ENCODE data around the gene DBT. TPM values are rescaled to one million over a fixed set of nuclear protein-coding genes. Genes with fewer than 3 reads are reported as not detected.

Gene DBT
- polyA plus RNA-seq, 1 of the 3 experiments (the other 2 are of a cell fraction) = 2.0 TPM

- H3K4me3 ChIP-seq (ENCODE audit: low read depth in 2 of 2, low read length in 1 of 2) = no peak overlapping the region
- H3K9me2 ChIP-seq = no peaks in the 10 kb centered on the region
- CTCF ChIA-PET = interaction anchor here (1.0 kb wide), 1 partner anchor 9 kb away, joined by 3 read pairs; no protein-coding TSS in a partner anchor
- H3K4me1 ChIP-seq (ENCODE audit: control insufficient read depth in 1 of 2, insufficient read depth in 2 of 2, low read depth in 1 of 2, low read length in 1 of 2) = no peaks in the 10 kb centered on the region
- no peak for DNase-seq
- H3K27ac ChIP-seq (ENCODE audit: low read depth in 2 of 2, low read length in 1 of 2) = no peak overlapping the region
- peaks cover under 1% of the 10 kb centered on the region for H3F3A ChIP-seq (replicated peaks; ENCODE audit: insufficient read depth)
- H3K79me2 ChIP-seq (ENCODE audit: insufficient read depth) = no peaks in the 10 kb centered on the region; the same call in 1 of the 2 replicates
- no peaks in the 10 kb centered on the region for H3K27me3 ChIP-seq (ENCODE audit: insufficient read depth)
- H3K36me3 ChIP-seq (replicated peaks in 1 of 2; ENCODE audit: control insufficient read depth in 1 of 2, insufficient read depth in 2 of 2, low read length in 1 of 2) = peaks cover 56 to 80% of the 10 kb centered on the region in 2 experiments
- H3K9ac ChIP-seq = no peak overlapping the region
- POLR2A ChIA-PET = no interaction called here
- H3K9me3 ChIP-seq = no peaks in the 10 kb centered on the region
- WGBS (ENCODE audit: low lambda C conversion rate) = 100% methylated on average over 5 of the region's 5 CpGs
- no peak overlapping the region for H3K4me2 ChIP-seq
- H4K20me1 ChIP-seq (ENCODE audit: insufficient read depth) = no peaks in the 10 kb centered on the region
- no peak overlapping the region for H2AFZ ChIP-seq (ENCODE audit: low read depth)
- TF ChIP-seq ELF1 (IDR thresholded peaks at IDR 0.05) (no peak), FOXJ3 (CRISPR knock-in tag; IDR thresholded peaks at IDR 0.05) (no peak), RXRA (IDR thresholded peaks at IDR 0.05; ENCODE audit: borderline replicate concordance, low read depth) (no peak), USF2 (IDR thresholded peaks at IDR 0.05; ENCODE audit: borderline replicate concordance, low read depth, low read length) (no peak), YY1 (IDR thresholded peaks at IDR 0.05; ENCODE audit: low read depth) (no peak), RFX5 (IDR thresholded peaks at IDR 0.05; ENCODE audit: low read length) (no peak), NRF1 (IDR thresholded peaks at IDR 0.05; ENCODE audit: low read depth, low read length) (no peak), PBX3 (IDR thresholded peaks at IDR 0.05) (no peak), MXI1 (IDR thresholded peaks at IDR 0.05; ENCODE audit: low read depth, low read length) (no peak), USF1 (IDR thresholded peaks at IDR 0.05; ENCODE audit: borderline replicate concordance, low read depth) (no peak), EZH2phosphoT487 (IDR thresholded peaks at IDR 0.05; ENCODE audit: borderline replicate concordance, low read depth) (no peak), REST (IDR thresholded peaks at IDR 0.05; ENCODE audit: low read depth, low read length) (no peak), RCOR1 (IDR thresholded peaks at IDR 0.05; ENCODE audit: low read length) (no peak), EP300 (IDR thresholded peaks at IDR 0.05; ENCODE audit: borderline replicate concordance in 1 of 2, low read depth in 1 of 2, low read length in 1 of 2) (no peak), SMC3 (IDR thresholded peaks at IDR 0.05; ENCODE audit: low read depth, low read length) (no peak)
Observed at GRCh38 chr1:100284591-100284990, 35.0 kb upstream of the DBT start.

Data from SK-N-SH (cell line).